NCI-H2196 treated with DMSO at 0.1 percent for 48 hours (cell line): ENCODE data around the gene DCDC2.
"Not testable (repeated sequence)": the region's sequence is repeated elsewhere in the genome, so short reads cannot be mapped to it uniquely, and the experiment has no call there.

ENCODE experiments used
- DNase-seq: peaks from one replicate; lab custom pipeline; 2025; ENCODE audit not compliant: unreplicated experiment; lab: John Stamatoyannopoulos, UW

The DCDC2 gene

GRCh38 chr6:24272553-24272952, 85.3 kb downstream of the DCDC2 start:
- no peak for DNase-seq

GRCh38 chr6:24272148-24272547, 85.7 kb downstream of the DCDC2 start:
- DNase-seq, result no peak

- DNase-seq, result no peak
These were observed 87.8 kb downstream of the DCDC2 start for GRCh38 chr6:24270011-24270410.

GRCh38 chr6:24258214-24258613, 99.6 kb downstream of the DCDC2 start:
- DNase-seq, result not testable (repeated sequence)

GRCh38 chr6:24257282-24257681, 100.6 kb downstream of the DCDC2 start:
- DNase-seq, result no peak

- DNase-seq, result no peak
These were observed 102.2 kb downstream of the DCDC2 start for GRCh38 chr6:24255676-24256075.

- no peak for DNase-seq
These were observed 104.5 kb downstream of the DCDC2 start for GRCh38 chr6:24253360-24253759.

GRCh38 chr6:24252280-24252679, 105.6 kb downstream of the DCDC2 start:
- no peak for DNase-seq

GRCh38 chr6:24251339-24251738, 106.5 kb downstream of the DCDC2 start:
- no peak for DNase-seq

- DNase-seq, result no peak
These were observed 107.9 kb downstream of the DCDC2 start for GRCh38 chr6:24249926-24250325.

GRCh38 chr6:24245275-24245674, 112.6 kb downstream of the DCDC2 start:
- no peak for DNase-seq

- no peak for DNase-seq
These were observed 114.9 kb downstream of the DCDC2 start for GRCh38 chr6:24242924-24243323.

- not testable (repeated sequence) for DNase-seq
These were observed 116.1 kb downstream of the DCDC2 start for GRCh38 chr6:24241779-24242178.

- no peak for DNase-seq
These were observed 116.9 kb downstream of the DCDC2 start for GRCh38 chr6:24240943-24241342.

- DNase-seq, result no peak
These were observed 117.4 kb downstream of the DCDC2 start for GRCh38 chr6:24240380-24240928.

GRCh38 chr6:24238700-24239099, 119.2 kb downstream of the DCDC2 start:
- DNase-seq, result no peak

- not testable (repeated sequence) for DNase-seq
These were observed 121.1 kb downstream of the DCDC2 start for GRCh38 chr6:24236779-24237178.

- DNase-seq, result no peak
These were observed 123.9 kb downstream of the DCDC2 start for GRCh38 chr6:24233813-24234442.

- DNase-seq, result no peak
These were observed 126.4 kb downstream of the DCDC2 start for GRCh38 chr6:24231438-24231977.

- DNase-seq, result no peak
These were observed 128.0 kb downstream of the DCDC2 start for GRCh38 chr6:24229696-24230405.

- DNase-seq, result no peak
These were observed 129.1 kb downstream of the DCDC2 start for GRCh38 chr6:24228681-24229255.

GRCh38 chr6:24228123-24228522, 129.7 kb downstream of the DCDC2 start:
- DNase-seq, result no peak
